Measurements from ENCODE around the gene KRT24.
"Not testable (repeated sequence)": the region's sequence is repeated elsewhere in the genome, so short reads cannot be mapped to it uniquely, and the experiment has no call there.

The KRT24 gene

DNA sequence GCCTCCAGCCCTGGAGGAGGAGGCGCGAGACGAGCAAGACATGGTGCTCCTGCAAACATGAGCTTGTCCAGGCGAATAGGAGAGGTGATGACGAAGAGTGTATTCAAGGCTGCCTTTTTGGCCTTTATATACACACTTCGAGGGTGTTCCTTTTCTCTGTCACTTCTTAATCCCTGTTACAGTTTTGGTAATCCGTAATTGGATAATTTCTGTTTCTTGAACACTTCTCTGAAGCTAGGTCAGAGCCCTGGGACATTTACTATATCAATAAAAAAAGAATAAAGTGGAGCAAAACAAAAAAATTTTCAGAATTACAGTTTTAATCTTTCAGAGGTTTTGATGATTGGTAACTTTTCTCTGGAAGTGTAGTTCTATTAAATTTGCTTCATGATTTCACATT lies at the start of gene KRT24:
TSS of gene KRT24 (minus strand) at position 101 of the 400 bp plus-strand sequence. CDS start at position 42, 59 bp downstream.
- DNase-seq (ENCODE audit: low read depth in 2 of 3, low spot score in 1 of 3), result no peak

DNA sequence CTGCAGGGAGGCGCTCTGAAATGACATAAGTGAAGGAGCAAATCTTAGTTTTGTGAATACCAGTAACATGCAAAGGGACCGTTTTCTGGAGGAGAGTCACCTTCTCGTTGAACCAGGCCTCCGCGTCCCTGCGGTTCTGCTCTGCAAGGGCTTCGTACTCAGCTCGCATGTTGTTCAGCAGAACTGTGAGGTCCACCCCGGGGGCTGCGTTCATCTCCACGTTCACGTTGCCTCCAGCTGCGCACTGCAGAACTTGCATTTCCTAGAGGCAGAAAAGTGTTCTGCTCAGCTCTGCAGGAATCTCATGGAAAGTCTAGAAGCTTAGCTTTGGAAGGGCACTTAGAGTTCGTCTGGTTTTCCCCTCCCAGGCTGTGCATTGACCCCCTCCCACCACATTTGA lies 47.5 kb upstream of the KRT24 start:
- DNase-seq (ENCODE audit: low read depth in 2 of 3, low spot score in 1 of 3), result no peak

DNA sequence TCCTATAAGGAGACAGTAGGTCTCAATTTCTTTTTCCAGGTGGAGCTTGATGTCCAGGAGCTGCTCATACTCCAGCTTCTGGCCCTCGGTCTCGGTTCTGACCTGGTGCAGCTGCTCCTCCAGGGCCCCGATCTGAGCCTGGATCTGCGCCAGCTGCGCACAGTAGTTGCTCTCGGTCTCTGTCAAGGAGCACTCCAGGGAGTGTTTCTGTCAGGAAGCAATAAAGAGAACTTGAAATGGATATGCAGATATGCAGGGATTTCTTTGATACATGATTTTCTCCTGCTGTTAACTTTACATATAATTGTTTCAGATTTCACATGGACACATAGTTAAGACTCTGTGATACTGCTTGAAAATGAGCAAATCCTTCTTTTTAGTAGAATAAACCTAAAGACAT lies 46.8 kb upstream of the KRT24 start:
- no peak for DNase-seq (ENCODE audit: low read depth in 2 of 3, low spot score in 1 of 3)

DNA sequence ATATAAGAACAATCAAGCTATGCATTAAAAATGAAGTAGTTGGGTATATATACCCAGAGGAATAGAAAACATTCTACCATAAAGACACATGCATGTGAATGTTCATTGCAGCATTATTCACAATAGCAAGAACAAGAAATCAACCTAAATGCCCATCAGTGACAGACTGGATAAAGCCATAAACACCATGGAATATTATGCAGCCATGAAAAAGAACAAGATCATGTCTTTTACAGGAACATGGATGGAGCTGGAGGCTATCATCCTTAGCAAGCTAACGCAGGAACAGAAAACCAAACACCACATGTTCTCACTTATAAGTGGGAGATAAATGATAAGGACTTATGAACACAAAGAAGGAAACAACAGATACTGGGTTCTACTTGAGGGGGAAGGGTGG lies 45.1 kb upstream of the KRT24 start:
- not testable (repeated sequence) for DNase-seq (ENCODE audit: low read depth in 2 of 3, low spot score in 1 of 3)

DNA sequence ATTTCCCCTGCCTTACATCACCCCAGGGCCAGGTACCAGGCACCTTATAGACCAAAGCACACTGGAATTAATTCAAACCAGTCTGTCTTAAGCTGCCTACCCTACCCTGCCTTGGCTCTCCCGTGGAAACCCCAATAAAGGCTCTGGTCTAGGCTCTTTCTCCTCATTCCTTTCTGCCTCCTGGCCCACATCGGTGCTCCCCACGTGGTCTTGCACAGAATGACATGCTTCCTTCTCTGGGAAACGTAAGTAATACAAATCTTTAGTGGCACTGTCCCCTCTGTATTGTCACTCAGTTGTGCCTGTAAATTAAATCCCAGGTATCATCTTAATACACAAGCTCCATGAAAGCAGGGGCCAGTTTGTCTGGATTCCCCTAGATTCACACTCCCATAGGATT lies 35.0 kb upstream of the KRT24 start:
- no peak for DNase-seq (ENCODE audit: low read depth in 2 of 3, low spot score in 1 of 3)

DNA sequence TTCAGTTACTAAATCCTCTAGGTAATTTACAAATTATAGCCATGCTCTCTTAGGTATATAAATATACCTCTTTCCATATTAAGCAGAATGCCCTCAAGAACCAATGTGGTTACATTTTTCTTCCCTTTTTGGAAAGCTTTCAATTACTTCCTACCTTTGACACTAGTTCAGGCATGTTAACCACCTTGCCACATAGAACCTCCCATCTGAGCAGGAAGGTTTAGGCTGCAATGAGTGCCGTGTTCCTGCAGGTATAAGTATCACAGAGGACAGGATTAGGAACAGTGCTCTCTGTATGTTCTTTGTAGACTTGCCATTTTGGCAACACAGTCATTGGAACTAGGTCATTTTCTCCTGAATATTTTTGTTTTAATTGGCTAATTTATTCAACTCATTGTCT lies 31.5 kb upstream of the KRT24 start:
- no peak for DNase-seq (ENCODE audit: low read depth in 2 of 3, low spot score in 1 of 3)

DNA sequence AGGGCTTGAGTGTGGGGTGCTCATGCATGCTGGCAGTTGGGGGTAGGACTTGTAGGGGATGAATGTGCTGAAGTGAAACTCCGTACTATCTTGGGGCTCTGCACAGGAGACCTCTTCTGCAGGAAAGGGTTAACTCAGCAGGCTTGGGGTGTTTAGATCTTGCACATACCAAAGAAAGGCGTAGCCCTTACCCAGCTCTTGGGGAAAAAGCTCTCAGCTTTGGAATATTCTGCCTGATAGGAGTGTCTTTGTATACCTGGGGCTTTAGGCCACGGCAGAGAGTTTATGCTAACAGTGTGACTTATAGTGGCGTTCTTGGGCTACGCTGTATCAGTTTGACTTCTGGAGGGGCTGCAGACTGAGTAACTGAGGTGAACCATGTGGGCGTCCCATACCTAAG lies 30.5 kb upstream of the KRT24 start:
- no peak for DNase-seq (ENCODE audit: low read depth in 2 of 3, low spot score in 1 of 3)

DNA sequence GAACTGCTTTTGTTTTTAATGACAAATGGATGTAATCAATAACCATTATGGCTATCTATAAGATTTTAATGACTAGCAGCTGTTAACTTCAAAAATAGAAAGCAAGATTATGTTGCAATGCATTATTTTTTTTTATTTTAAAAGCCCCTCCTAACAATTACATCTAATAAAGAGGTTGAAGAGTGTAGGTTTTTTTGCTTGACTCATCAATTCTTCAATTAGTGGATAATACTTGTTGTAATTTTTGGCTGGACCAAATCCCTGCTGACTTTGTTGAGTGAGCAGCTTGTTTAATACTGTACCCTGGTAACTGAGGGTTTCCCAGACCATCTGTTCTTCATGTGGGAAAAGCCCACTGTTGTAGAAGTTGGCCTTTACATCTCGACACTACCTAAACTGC lies 27.4 kb upstream of the KRT24 start:
- no peak for DNase-seq (ENCODE audit: low read depth in 2 of 3, low spot score in 1 of 3)

DNA sequence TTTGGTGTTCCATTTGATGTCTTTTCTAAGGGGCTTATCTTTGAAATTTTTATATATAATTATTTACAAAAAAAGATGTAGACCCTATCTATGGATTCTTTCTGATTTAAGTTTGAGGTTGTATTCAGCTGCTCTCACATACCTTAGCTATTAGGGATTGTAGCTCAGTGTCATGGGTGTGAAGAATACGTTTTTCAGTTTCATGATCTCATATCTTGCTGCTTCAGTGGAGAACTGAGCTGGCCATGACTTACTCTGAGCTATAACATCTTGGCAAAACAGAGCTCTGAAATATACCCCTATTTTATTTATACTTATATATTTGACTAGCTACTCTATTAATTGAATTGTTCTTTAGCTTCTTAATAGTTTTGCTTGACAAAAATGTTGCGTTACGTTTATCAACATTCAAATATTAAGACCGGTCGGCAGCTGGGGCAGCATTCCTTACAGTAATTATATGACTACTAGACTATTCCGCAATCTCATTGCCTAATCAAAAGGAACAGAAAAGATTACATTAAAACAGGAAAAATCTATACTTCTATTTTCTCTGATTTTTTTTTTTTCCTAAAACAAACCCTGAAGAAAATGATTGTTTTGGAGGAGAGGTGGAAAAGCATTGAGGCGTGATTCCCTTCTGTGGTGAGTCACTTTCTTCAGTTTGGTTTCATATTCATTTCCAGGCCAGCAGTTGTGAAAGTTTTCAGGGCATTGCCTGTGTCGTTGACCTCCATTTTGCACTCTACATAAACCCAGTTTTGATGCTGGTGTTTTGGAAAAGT lies 24.1 kb upstream of the KRT24 start:
- DNase-seq (ENCODE audit: low read depth in 2 of 3, low spot score in 1 of 3), result no peak

DNA sequence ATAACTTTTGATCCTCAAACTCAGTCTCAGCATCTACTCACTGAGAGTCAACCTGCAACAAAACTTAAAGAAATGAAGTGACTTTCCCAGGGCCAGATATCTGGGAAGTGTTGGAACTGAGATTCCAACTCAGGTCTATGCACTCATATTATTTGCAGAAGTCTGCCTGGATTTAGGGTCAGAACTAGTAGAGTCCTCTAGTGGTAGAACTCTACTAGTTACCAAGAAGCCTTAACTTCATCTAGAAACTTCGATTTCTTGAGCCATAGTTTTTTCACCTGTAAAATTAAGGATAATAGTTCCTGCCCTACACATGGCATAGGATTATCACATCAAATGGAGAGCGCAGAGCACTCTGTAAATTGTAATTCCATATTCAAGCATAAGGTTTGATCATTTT lies 23.4 kb upstream of the KRT24 start:
- no peak for DNase-seq (ENCODE audit: low read depth in 2 of 3, low spot score in 1 of 3)

DNA sequence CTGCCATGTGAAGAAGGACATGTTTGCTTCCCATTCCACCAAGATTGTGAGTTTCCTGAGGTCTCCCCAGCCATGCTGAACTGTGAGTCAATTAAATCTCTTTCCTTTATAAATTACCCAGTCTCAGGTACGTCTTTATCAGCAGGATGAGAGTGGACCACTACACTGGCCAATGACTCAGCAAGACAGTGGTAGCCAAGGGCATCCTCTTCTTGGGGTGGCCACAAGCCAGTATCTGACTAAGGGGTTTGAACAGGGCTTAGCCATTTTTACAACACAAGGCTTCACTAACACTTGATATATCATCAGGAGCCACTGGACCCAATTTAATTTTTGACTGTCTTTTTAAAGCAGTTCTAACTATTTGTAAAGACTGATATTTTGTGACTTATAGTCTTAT lies 21.1 kb upstream of the KRT24 start:
- DNase-seq (ENCODE audit: low read depth in 2 of 3, low spot score in 1 of 3), result no peak

DNA sequence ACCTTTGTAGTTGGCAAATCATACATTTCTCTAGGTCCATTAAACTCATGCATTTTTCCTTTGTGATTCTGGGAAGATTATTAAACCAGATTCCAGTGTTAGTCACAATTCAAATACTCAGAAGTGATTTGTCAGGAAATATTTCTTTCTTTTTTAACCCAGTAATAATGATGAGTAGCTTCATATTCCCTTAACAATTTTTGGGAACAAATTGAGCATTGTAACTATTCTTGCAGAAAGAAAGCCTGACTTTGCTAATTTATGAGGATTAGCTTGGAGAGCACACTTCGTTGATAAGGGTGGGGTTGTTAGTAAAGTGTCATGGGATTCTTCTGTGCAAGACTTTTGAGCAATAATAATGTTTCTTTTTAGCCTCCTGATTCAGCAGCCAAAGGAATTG lies 18.7 kb upstream of the KRT24 start:
- no peak for DNase-seq (ENCODE audit: low read depth in 2 of 3, low spot score in 1 of 3)

DNA sequence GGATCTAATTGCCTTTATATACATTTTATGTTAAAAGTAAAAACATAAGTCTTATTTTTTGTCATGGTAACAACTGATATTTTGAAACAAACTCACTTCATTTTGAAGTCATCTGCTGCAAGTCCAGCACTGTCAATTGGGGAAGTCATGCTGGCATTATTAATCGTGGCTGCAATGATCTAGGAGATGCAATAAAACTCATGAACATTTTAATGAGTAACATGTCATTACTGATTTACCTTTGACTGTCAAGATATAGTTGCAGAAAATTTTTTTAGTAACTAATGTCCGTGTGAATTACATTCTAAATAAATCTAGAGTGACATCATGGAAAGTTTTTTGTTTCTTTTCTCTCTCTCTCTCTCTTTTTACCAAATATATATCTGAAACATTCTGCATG lies 17.3 kb upstream of the KRT24 start:
- no peak for DNase-seq (ENCODE audit: low read depth in 2 of 3, low spot score in 1 of 3)

DNA sequence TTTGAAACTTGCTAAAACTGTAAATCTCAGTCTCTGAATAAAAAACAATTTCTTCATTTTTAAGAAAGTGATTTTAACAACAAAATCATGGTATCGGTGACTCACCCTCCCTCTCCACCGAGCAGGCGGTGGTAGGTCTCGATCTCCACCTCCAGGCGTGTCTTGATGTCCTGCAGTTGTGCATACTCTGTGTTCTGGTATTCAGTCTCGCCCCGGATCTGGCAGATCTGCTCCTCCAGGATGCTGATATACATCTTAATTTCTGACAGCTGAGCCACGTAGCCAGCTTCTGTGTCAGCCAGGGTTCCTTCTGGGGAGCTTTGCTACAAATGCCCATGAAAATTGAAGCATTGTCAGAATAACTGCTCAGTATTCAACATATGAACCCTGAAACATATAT lies 15.4 kb upstream of the KRT24 start:
- DNase-seq (ENCODE audit: low read depth in 2 of 3, low spot score in 1 of 3), result no peak

DNA sequence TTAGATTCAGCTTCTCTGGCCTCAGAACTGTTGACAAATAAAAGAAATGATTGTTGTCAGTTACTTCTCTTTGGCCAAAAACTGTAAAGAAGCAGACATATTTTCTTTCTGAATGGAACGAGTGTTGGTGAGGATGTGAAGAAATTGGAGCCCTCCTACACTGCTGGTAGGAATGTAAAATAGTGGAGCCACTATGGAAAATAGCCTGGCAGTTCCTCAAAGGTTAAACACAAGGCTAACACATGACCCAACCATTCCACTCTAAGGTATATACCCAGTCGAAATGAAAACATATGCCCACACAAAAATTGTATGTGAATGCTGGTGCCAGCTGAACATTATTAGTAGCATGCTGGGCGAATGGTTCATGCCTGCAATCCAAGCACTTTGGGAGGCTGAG lies 14.2 kb upstream of the KRT24 start:
- no peak for DNase-seq (ENCODE audit: low read depth in 2 of 3, low spot score in 1 of 3)

DNA sequence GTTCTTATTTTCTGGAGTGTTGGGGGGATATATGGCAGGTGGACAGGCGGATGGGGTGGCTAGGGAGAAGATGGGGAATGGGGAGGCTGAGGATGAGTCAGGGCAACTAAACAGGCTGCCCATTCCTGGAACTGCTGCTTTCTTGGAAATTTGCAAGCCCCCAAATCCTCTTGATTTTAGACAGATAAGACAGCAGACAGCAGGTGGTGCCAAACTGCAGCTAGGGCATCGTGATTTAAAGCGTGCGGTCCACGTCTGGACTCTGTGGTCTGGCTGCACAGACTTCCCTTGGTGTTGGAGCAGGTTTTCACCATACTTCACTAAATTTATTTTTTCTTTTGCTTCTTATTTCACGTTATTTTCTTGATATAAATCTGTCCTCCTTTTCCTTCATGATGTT lies 10.9 kb upstream of the KRT24 start:
- no peak for DNase-seq (ENCODE audit: low read depth in 2 of 3, low spot score in 1 of 3)

DNA sequence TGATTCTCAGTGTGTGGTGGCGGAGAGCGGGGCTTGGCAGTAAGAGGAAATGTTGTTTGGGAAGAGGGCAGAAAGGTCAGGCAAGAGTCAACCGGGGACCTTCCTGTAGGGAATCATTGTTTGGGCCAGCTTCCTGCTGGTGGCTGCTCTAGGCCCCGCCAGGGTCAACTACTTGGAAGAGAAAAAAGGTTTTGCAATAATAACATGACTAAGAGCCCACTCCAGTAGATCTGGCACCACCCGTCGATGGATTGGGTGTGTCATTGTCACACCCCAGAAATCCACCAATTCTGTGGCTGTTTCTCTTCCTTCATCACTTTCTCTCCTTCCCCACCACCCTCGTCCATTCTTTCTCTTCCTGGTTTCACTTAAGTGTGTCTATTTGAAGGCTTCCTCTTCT lies 4.2 kb upstream of the KRT24 start:
- no peak for DNase-seq (ENCODE audit: low read depth in 2 of 3, low spot score in 1 of 3)

DNA sequence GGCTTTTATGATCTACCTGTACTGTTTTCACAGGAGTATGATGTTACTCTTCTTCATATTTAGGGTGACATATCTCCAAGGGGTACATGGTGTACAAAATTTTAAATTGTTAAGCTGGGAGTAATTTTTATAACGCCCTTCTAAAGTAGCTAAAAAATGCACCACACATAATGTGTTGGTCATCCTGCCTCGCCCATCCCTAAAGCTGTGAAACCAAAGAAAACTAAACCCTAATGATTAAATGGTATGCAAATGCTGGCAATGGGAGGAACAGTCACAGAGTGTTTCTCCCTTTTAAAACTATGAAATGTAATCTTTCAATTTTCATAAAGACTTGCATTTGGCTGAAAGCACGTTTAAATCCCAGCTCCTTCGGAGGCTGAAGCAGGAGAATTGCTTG lies 2.0 kb upstream of the KRT24 start:
- no peak for DNase-seq (ENCODE audit: low read depth in 2 of 3, low spot score in 1 of 3)

DNA sequence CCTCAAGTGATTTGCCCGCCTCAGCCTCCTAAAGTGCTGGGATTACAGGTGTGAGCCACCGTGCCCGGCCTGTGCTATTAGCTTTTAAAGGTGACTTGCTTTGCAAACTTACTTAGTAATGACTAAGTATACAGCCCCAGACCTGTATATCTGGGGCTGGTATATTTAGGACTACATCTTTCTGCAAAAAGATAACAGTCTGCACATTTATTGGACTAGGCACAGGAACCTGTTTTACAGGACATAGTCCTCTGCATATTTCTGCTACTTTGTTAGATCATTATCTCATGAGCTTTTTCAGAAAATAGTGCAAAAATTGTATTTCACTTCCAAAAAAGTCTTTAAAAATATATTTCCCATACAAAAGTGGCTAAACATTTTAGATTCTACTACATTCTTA lies 1.3 kb downstream of the KRT24 start:
- DNase-seq (ENCODE audit: low read depth in 2 of 3, low spot score in 1 of 3), result no peak

DNA sequence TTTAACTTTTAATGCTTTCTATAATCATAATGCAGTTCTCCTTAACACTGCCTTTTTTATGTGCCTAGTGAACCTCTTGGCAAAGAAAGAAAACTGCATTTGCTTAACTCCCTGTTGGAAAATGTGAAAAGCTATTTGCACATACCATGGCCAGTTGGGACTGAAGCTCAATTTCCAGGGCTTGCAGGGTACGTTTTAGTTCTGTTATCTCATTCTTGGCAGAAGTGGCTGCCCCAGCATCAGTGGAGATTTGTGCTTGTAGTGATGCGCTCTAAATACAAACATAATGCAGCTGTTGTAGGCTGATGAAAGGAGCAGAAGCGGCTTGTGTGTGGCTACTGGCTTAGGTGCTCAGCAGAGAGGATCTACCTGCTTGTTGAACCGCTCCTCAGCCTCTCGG lies 3.7 kb downstream of the KRT24 start:
- DNase-seq (ENCODE audit: low read depth in 2 of 3, low spot score in 1 of 3), result no peak

DNA sequence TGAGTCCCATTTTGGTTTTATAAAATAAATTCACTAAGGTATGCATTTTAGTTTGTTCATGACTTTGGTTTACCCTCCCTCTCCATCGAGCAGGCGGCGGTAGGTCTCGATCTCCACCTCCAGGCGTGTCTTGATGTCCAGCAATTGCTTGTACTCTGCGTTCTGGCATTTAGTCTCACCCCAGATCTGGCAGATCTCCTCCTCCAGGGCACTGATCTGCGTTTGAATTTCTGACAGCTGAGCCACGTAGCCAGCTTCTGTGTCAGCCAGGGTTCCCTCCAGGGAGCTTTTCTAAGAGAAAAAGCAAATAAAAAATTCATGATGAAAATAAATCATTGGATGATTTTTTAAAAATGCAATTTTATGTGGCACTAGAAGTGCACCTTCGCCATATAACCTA lies 4.2 kb downstream of the KRT24 start:
- DNase-seq (ENCODE audit: low read depth in 2 of 3, low spot score in 1 of 3), result no peak

DNA sequence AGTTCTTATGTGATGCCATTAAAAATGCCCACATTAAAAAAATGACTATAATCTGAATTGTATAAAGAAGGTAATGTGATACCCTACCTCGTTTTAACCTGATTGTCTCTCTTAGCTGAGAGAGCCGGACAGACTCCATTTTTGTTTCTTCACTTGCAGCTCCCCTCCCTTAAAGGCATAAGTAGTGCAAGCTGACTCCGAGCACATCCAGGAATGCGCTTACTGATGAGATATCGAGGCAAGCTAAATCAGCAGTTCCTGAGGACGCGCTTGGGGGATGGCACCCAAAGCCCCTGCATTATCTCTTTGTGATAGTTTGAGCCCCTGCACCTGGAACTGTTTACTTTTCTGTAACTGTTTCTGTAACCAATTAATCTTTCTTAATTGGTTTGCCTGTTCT lies 6.3 kb downstream of the KRT24 start:
- DNase-seq (ENCODE audit: low read depth in 2 of 3, low spot score in 1 of 3), result no peak

DNA sequence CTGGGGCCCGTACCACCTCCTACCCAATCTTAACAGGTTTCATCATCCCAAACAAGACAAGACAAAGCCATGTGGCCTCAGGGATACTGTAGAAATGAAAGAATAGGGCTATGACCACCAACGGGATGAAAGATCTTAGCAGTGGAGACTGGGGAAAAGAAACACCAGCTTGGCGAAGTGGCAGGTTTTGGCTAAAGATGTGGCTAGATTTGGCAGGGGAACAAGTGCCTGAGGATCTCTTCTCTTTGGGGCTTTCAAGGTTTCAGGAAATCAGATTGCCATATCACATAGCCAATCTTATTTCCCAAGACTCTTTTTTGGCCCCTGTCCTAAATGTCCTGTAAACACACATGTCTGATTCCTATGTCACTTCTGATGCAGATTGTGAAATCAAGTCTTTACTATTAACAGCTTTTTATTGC lies 6.9 kb downstream of the KRT24 start:
- DNase-seq (ENCODE audit: low read depth in 2 of 3, low spot score in 1 of 3), result no peak

Data from stimulated activated CD4-positive, alpha-beta T cell treated with anti-CD3 and anti-CD28 coated beads, Interleukin-12 subunit alpha, Interleukin-12 subunit beta, amount 100 ng/mL, for 48 hours (primary cell).